ENCODE measurements around the gene UCKL1. TPM values are rescaled to one million over a fixed set of nuclear protein-coding genes. Genes with fewer than 3 reads are reported as not detected.
A peak's percentile ranks its signal among the peaks of the same experiment; 100 is the strongest.
"Not testable (repeated sequence)": the region's sequence is repeated elsewhere in the genome, so short reads cannot be mapped to it uniquely, and the experiment has no call there.

Gene UCKL1
- total RNA-seq, 2 experiments from 2014 or later: 41.3 to 46.1 TPM

GRCh38 chr20:63917811-63918210, 38.4 kb downstream of the UCKL1 start:
- H3K27me3 Mint-ChIP-seq: no peaks in the 10 kb centered on the region
- no peak for TF ChIP-seq CTCF (IDR thresholded peaks at IDR 0.05)
- H3K4me1 Mint-ChIP-seq (ENCODE audit: low read depth): peaks cover 5% of the 10 kb centered on the region
- H3K36me3 ChIP-seq (ENCODE audit: insufficient read depth, low read length): peaks cover 25% of the 10 kb centered on the region
- H3K27me3 ChIP-seq (ENCODE audit: control insufficient read depth in 1 of 2, insufficient read depth in 2 of 2, low read length in 2 of 2): no peaks in the 10 kb centered on the region
- intact Hi-C loops (cut with DNase I, micrococcal nuclease): no loop called here
- peaks cover 41% of the 10 kb centered on the region for H3K36me3 Mint-ChIP-seq (ENCODE audit: low read depth)
- H3K27ac ChIP-seq (ENCODE audit: low read depth in 1 of 2, low read length in 2 of 2): no peak overlapping the region
- H3K4me1 ChIP-seq (ENCODE audit: insufficient read depth, low read length): peaks cover 5% of the 10 kb centered on the region
- no peak for DNase-seq
- ChIA-PET POLR2A (interaction anchor here (1.0 kb wide), 1 partner anchor 63 kb away, joined by 3 read pairs; the partner anchor contains the start of gene PRPF6), CTCF (no interaction called here)
- peak overlapping the region; percentile 22 for H3K27ac Mint-ChIP-seq
- no peak overlapping the region for H3K4me3 Mint-ChIP-seq
- no peak overlapping the region for H3K4me3 ChIP-seq (ENCODE audit: low read length)
- H3K9me3 Mint-ChIP-seq: no peaks in the 10 kb centered on the region
- peaks cover 0 to 15% of the 10 kb centered on the region in 2 experiments for H3K9me3 ChIP-seq (ENCODE audit: control insufficient read depth in 1 of 2, insufficient read depth in 1 of 2, low read length in 2 of 2)
- no peak for ATAC-seq (ENCODE audit: poor library complexity)

GRCh38 chr20:63916371-63916939, 39.8 kb downstream of the UCKL1 start:
- H3K4me3 ChIP-seq (ENCODE audit: low read length); ATAC-seq (ENCODE audit: poor library complexity); H3K4me1 Mint-ChIP-seq (ENCODE audit: low read depth); H3K27me3 Mint-ChIP-seq; H3K27ac ChIP-seq (ENCODE audit: low read depth in 1 of 2, low read length in 2 of 2); H3K9me3 Mint-ChIP-seq; POLR2A ChIA-PET; intact Hi-C loops (cut with DNase I, micrococcal nuclease); H3K4me3 Mint-ChIP-seq; H3K27me3 ChIP-seq (ENCODE audit: control insufficient read depth in 1 of 2, insufficient read depth in 2 of 2, low read length in 2 of 2); DNase-seq; H3K27ac Mint-ChIP-seq: not testable (repeated sequence)
- Histone ChIP-seq H3K9me3 (ENCODE audit: control insufficient read depth in 1 of 2, insufficient read depth in 1 of 2, low read length in 2 of 2) (peaks cover 0 to 15% of the 10 kb centered on the region in 2 experiments), H3K4me1 (ENCODE audit: insufficient read depth, low read length) (peaks cover 17% of the 10 kb centered on the region), H3K36me3 (ENCODE audit: insufficient read depth, low read length) (peaks cover 18% of the 10 kb centered on the region)
- CTCF ChIA-PET: interaction anchor here (0.6 to 1.4 kb wide), 4 partner anchors 58 to 210 kb away, joined by 3 to 4 read pairs (median 4); no protein-coding TSS in a partner anchor
- peaks cover 41% of the 10 kb centered on the region for H3K36me3 Mint-ChIP-seq (ENCODE audit: low read depth)

- CTCF ChIA-PET: interaction anchor here (0.6 to 1.4 kb wide), 4 partner anchors 16 to 209 kb away, joined by 3 to 4 read pairs (median 4); no protein-coding TSS in a partner anchor
- H3K27ac ChIP-seq (ENCODE audit: low read depth in 1 of 2, low read length in 2 of 2): no peak overlapping the region
- H3K27ac Mint-ChIP-seq: no peak overlapping the region
Measured at GRCh38 chr20:63915471-63915870, 40.7 kb downstream of the UCKL1 start.

More at GRCh38 chr20:63915471-63915870, 40.7 kb downstream of the UCKL1 start:
- H3K27me3 ChIP-seq (ENCODE audit: control insufficient read depth in 1 of 2, insufficient read depth in 2 of 2, low read length in 2 of 2): no peaks in the 10 kb centered on the region
- peaks cover 0 to 15% of the 10 kb centered on the region in 2 experiments for H3K9me3 ChIP-seq (ENCODE audit: control insufficient read depth in 1 of 2, insufficient read depth in 1 of 2, low read length in 2 of 2)
- POLR2A ChIA-PET: no interaction called here
- no peaks in the 10 kb centered on the region for H3K9me3 Mint-ChIP-seq
- no peak for TF ChIP-seq CTCF (IDR thresholded peaks at IDR 0.05)
- H3K36me3 Mint-ChIP-seq (ENCODE audit: low read depth): peaks cover 41% of the 10 kb centered on the region
- no peak overlapping the region for H3K4me3 ChIP-seq (ENCODE audit: low read length)
- no peaks in the 10 kb centered on the region for H3K27me3 Mint-ChIP-seq
- peaks cover 26% of the 10 kb centered on the region for H3K4me1 ChIP-seq (ENCODE audit: insufficient read depth, low read length)
- no peak for DNase-seq
- H3K4me3 Mint-ChIP-seq: no peak overlapping the region
- intact Hi-C loops (cut with DNase I, micrococcal nuclease): no loop called here
- ATAC-seq (ENCODE audit: poor library complexity): no peak
- H3K36me3 ChIP-seq (ENCODE audit: insufficient read depth, low read length): peaks cover 17% of the 10 kb centered on the region
- H3K4me1 Mint-ChIP-seq (ENCODE audit: low read depth): peaks cover 16% of the 10 kb centered on the region

All from CD4-positive, alpha-beta T cell (primary cell).